Tibial nerve (tissue), 4 donors: ENCODE measurements around the gene DHRS13. TPM values are rescaled to one million over a fixed set of nuclear protein-coding genes. Genes with fewer than 3 reads are reported as not detected.

Source experiments
- DNase-seq, 2 donors: peaks; one replicate each; pipeline ENCODE4 v3.0.0-alpha.2; 2019; ENCODE audit warnings: low spot score in 2 of 2
- H3K27ac ChIP-seq, 4 donors: fragments of 200-600 bp; sonication (generic) in 3 of 4; one replicate each; pipeline ENCODE4 v1.5.1; 2017 to 2019; ENCODE audit warnings: mild to moderate bottlenecking in 1 of 4
- H3K27me3 ChIP-seq, 2 donors: fragments of 200-600 bp; sonication (generic) in 1 of 2; one replicate each; pipeline versions ENCODE4 v1.5.1 to v1.6.0; 2017 to 2019
- H3K36me3 ChIP-seq, 3 donors: fragments of 200-600 bp; sonication (generic); one replicate each; pipeline ENCODE4 v1.5.1; 2018 to 2019
- H3K4me1 ChIP-seq, 4 donors: fragments of 200-600 bp; sonication (generic) in 3 of 4; one replicate each; pipeline ENCODE4 v1.5.1; 2017 to 2019
- H3K4me3 ChIP-seq, 4 donors: fragments of 200-600 bp; sonication (generic) in 3 of 4; one replicate each; pipeline ENCODE4 v1.5.1; 2017 to 2019; ENCODE audit warnings: mild to moderate bottlenecking in 1 of 4, moderate library complexity in 1 of 4
- H3K9me3 ChIP-seq, 4 donors: fragments of 200-600 bp; sonication (generic) in 3 of 4; one replicate each; pipeline ENCODE4 v1.5.1; 2017 to 2019
- EP300 ChIP-seq, 2 donors: sonication (generic); formaldehyde crosslinking; IDR thresholded peaks; one replicate each; pipeline ENCODE4 v1.6.1; 2017; ENCODE audit warnings: antibody characterized with exemption in 2 of 2, mild to moderate bottlenecking in 1 of 2
- POLR2A ChIP-seq, 2 donors: fragments of 450-650 bp; IDR thresholded peaks; one replicate each; pipeline ENCODE4 v1.6.1; 2017; ENCODE audit warnings: antibody characterized with exemption in 2 of 2, mild to moderate bottlenecking in 2 of 2, moderate library complexity in 2 of 2
- WGBS, 2 donors: methylation state at CpG; one replicate each; pipeline ENCODE4 v1.1.5; 2018; 5-methylcytosine and 5-hydroxymethylcytosine counted together
- total RNA-seq, 4 donors: library from RNA; depleted of rRNA; stranded (reverse); fragments of >200 nt; gene quantifications; one replicate each; pipeline ENCODE4 v1.1.0, GENCODE V29; 2016
- TF ChIP-seq, protein P1 (sequence below), 5 experiments: fragments of 200-600 bp in 3 of 5; fragments of 450-650 bp in 2 of 5; sonication (generic) in 3 of 5; IDR thresholded peaks; one replicate each; pipeline ENCODE4 v1.5.1; 2016 to 2019; ENCODE audit warnings: antibody characterized with exemption in 5 of 5, mild to moderate bottlenecking in 3 of 5, moderate library complexity in 2 of 5

The DHRS13 gene
- total RNA-seq, 4 donors from 2014 or later = 2.4 to 21.9 (median 8.8) TPM

DNA sequence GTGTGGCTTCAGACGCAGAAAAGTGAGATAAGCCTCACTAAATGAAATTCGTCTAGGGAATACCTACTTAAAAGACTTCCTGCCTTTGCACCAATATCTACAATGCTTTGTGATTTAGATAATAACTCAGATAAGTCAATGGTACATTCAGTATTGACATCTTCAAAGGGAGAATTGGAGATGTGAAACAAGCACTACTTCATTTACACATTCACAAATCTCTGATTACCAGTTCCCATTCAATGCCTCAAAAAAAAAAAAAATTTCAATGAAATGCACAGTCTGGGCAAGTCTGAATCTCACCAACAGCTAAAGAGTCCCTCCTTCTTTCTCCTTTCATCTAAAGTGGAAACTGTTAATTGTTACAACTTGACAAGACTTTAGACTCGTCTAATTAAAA lies 44.8 kb upstream of the DHRS13 start:
- peaks cover 0 to 4% (median 0%) of the 10 kb centered on the region in 3 donors for H3K36me3 ChIP-seq
- WGBS, 2 donors = 43 to 45% methylated on average over 3 of the region's 3 CpGs
- H3K4me1 ChIP-seq = peaks cover 0 to 59% (median 47%) of the 10 kb centered on the region in 4 donors
- no peak for TF ChIP-seq EP300 (IDR thresholded peaks at IDR 0.05)
- TF ChIP-seq POLR2A (IDR thresholded peaks at IDR 0.05) = no peak
- TF ChIP-seq, protein P1, sequence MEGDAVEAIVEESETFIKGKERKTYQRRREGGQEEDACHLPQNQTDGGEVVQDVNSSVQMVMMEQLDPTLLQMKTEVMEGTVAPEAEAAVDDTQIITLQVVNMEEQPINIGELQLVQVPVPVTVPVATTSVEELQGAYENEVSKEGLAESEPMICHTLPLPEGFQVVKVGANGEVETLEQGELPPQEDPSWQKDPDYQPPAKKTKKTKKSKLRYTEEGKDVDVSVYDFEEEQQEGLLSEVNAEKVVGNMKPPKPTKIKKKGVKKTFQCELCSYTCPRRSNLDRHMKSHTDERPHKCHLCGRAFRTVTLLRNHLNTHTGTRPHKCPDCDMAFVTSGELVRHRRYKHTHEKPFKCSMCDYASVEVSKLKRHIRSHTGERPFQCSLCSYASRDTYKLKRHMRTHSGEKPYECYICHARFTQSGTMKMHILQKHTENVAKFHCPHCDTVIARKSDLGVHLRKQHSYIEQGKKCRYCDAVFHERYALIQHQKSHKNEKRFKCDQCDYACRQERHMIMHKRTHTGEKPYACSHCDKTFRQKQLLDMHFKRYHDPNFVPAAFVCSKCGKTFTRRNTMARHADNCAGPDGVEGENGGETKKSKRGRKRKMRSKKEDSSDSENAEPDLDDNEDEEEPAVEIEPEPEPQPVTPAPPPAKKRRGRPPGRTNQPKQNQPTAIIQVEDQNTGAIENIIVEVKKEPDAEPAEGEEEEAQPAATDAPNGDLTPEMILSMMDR (IDR thresholded peaks at IDR 0.05) = no peak
- H3K27ac ChIP-seq = peak overlapping the region in 2 of 4 donors; percentile 91 to 92
- no peaks in the 10 kb centered on the region for H3K27me3 ChIP-seq
- H3K4me3 ChIP-seq = peak overlapping the region in 1 of 4 donors; percentile 99
- DNase-seq = no peak
- no peaks in the 10 kb centered on the region for H3K9me3 ChIP-seq

DNA sequence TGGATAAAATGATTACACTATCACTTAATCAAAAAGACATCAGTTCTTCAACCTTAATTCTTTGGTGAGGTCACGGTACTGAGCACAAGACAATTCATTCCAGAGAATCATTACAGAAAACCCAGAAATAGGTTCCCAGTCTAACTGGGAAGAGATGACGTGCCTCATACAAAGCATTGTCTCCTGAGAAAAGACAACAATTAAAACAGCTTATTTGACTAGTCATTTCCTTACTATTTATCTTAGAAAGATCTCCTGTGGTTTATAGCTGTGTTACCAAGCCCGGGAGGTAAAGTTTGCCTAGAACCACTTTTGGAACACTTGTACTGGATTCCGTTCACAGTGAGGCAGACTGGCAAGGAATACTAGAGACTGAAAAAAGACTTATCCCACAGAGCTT lies 43.4 kb upstream of the DHRS13 start:
- Histone ChIP-seq H3K36me3 (peaks cover 0 to 4% (median 0%) of the 10 kb centered on the region in 3 donors), H3K4me3 (no peak overlapping the region), H3K4me1 (peaks cover 0 to 65% (median 47%) of the 10 kb centered on the region in 4 donors), H3K27ac (peak overlapping the region in 3 of 4 donors; percentile 4 to 92 (median 57)), H3K27me3 (no peaks in the 10 kb centered on the region), H3K9me3 (no peaks in the 10 kb centered on the region)
- no peak for DNase-seq
- WGBS, 2 donors = 59 to 63% methylated on average over 4 of the region's 4 CpGs
- TF ChIP-seq, protein P1 (IDR thresholded peaks at IDR 0.05) = no peak
- TF ChIP-seq POLR2A (IDR thresholded peaks at IDR 0.05) = no peak
- TF ChIP-seq EP300 (IDR thresholded peaks at IDR 0.05) = no peak

DNA sequence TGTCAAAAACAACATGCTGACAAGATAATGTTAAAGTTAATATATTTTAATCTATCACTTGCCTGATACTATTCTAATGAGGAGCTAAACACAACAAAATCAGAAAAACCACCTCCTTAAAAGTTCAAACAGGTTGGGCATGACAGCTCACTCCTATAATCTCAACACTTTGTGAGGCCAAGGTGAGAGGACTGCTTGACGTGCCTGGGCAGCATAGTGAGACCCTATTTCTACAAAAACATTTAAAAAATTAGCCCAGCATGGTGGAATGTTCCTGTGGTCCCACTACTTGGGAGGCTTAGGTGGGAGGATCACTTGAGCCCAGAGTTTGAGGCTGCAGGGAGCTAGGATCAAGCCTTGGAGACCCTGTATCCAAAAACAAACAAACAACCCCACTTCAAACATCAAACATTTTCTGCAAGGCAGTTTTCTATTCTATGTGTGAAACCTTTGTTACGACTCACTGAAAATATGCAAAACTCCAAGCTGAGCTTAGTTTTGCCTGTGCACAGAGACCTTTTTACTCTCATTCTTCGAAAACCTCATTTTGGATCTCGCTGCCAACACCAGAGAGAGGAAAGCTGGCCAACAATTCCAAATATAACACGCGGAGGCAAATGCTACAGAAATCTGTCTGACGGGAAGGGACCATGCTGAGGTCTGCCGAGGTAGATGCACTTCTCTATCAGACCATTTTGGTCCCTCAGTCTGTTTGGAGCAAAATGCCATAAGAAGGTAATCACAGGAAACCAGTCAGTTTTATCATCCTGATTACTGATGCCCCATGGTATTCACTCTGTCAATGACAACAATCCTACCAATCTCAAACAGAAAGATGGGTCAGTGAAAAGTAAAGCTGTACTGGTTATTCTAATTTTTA lies 42.2 kb upstream of the DHRS13 start:
- DNase-seq = no peak
- H3K4me3 ChIP-seq = no peak overlapping the region
- peaks cover 0 to 76% (median 55%) of the 10 kb centered on the region in 4 donors for H3K4me1 ChIP-seq
- WGBS, 2 donors = 20 to 36% methylated on average over 8 of the region's 8 CpGs
- peaks cover 0 to 4% (median 0%) of the 10 kb centered on the region in 3 donors for H3K36me3 ChIP-seq
- no peaks in the 10 kb centered on the region for H3K27me3 ChIP-seq
- peak overlapping the region in 3 of 4 donors; percentile 4 to 92 (median 57) for H3K27ac ChIP-seq
- TF ChIP-seq POLR2A (IDR thresholded peaks at IDR 0.05) (no peak), EP300 (IDR thresholded peaks at IDR 0.05) (no peak)
- TF ChIP-seq, protein P1 (IDR thresholded peaks at IDR 0.05) = no peak
- no peaks in the 10 kb centered on the region for H3K9me3 ChIP-seq

DNA sequence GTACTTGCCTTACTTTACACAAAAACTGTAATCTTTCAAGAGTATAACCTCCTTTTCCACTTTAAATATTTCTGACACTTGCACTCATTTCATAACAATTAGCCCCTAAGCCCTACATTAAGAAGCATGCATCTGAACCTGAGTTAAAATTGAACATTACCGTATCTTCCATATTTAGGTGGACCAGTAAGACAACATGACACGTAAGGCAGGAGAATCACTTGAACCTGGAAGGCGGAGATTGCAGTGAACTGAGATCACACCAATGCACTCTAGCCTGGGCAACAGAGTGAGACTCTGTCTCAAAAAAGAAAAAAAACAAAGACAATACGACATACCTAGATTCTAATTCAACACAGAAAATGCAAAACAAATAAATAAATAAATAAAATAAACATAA lies 41.5 kb upstream of the DHRS13 start:
- WGBS, 2 donors = 86 to 89% methylated on average over 4 of the region's 4 CpGs
- no peak for DNase-seq
- Histone ChIP-seq H3K36me3 (peaks cover 0 to 4% (median 0%) of the 10 kb centered on the region in 3 donors), H3K4me3 (no peak overlapping the region), H3K27me3 (no peaks in the 10 kb centered on the region), H3K27ac (peak overlapping the region in 2 of 4 donors; percentile 57 to 92), H3K9me3 (no peaks in the 10 kb centered on the region), H3K4me1 (peaks cover 0 to 84% (median 61%) of the 10 kb centered on the region in 4 donors)
- TF ChIP-seq, protein P1 (IDR thresholded peaks at IDR 0.05) = no peak
- TF ChIP-seq EP300 (IDR thresholded peaks at IDR 0.05) (no peak), POLR2A (IDR thresholded peaks at IDR 0.05) (no peak)

DNA sequence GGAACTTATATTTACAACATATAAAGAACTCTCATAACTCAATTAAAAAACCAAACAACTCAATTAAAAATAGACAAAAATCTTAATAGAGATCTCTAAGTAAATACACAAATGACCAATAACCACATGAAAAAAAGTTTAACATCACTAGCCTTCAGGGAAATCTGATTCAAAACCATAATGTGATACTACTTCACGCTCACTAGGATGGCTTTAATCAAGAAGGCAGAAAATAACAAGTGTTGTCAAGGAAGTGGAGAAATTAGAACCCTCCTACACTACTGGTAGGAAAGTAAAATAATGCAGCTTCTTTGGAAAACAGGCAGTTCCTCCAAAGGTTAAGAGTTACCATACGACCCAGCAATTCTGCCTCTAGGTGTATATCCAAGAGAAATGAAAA lies 40.0 kb upstream of the DHRS13 start:
- Histone ChIP-seq H3K9me3 (no peaks in the 10 kb centered on the region), H3K4me3 (no peak overlapping the region), H3K4me1 (peaks cover 0 to 88% (median 62%) of the 10 kb centered on the region in 4 donors), H3K27me3 (no peaks in the 10 kb centered on the region), H3K27ac (no peak overlapping the region), H3K36me3 (peaks cover 0 to 4% (median 0%) of the 10 kb centered on the region in 3 donors)
- no peak for DNase-seq
- WGBS, 2 donors = 86 to 96% methylated on average over 2 of the region's 2 CpGs
- TF ChIP-seq, protein P1 (IDR thresholded peaks at IDR 0.05) = no peak
